ENCODE data around the gene CNTN1.
"Not testable (repeated sequence)": the region's sequence is repeated elsewhere in the genome, so short reads cannot be mapped to it uniquely, and the experiment has no call there.

CNTN1 gene

GRCh38 chr12:40711121-40711520 lies 18.9 kb downstream of the CNTN1 start:
- DNase-seq = no peak

GRCh38 chr12:40714636-40715035 lies 22.4 kb downstream of the CNTN1 start:
- DNase-seq = no peak

GRCh38 chr12:40716037-40716436 lies 23.8 kb downstream of the CNTN1 start:
- no peak for DNase-seq

GRCh38 chr12:40717576-40717975 lies 25.3 kb downstream of the CNTN1 start:
- no peak for DNase-seq

GRCh38 chr12:40718878-40719372 lies 26.7 kb downstream of the CNTN1 start:
- DNase-seq = no peak

- no peak for DNase-seq
Observed at GRCh38 chr12:40723001-40723400, 30.8 kb downstream of the CNTN1 start.

- DNase-seq = no peak
Observed at GRCh38 chr12:40726366-40726765, 34.1 kb downstream of the CNTN1 start.

GRCh38 chr12:40727774-40728483 lies 35.7 kb downstream of the CNTN1 start:
- DNase-seq = no peak

- DNase-seq = no peak
Observed at GRCh38 chr12:40730281-40730680, 38.0 kb downstream of the CNTN1 start.

GRCh38 chr12:40733871-40734270 lies 41.6 kb downstream of the CNTN1 start:
- DNase-seq = no peak

- DNase-seq = no peak
Observed at GRCh38 chr12:40734276-40734675, 42.0 kb downstream of the CNTN1 start.

GRCh38 chr12:40735551-40736230 lies 43.5 kb downstream of the CNTN1 start:
- DNase-seq = no peak

- not testable (repeated sequence) for DNase-seq
Observed at GRCh38 chr12:40737416-40737815, 45.2 kb downstream of the CNTN1 start.

GRCh38 chr12:40738856-40739255 lies 46.6 kb downstream of the CNTN1 start:
- DNase-seq = no peak

GRCh38 chr12:40742041-40742440 lies 49.8 kb downstream of the CNTN1 start:
- DNase-seq = no peak

- DNase-seq = no peak
Observed at GRCh38 chr12:40745386-40745785, 53.1 kb downstream of the CNTN1 start.

GRCh38 chr12:40749863-40750262 lies 57.6 kb downstream of the CNTN1 start:
- DNase-seq = no peak

- no peak for DNase-seq
Observed at GRCh38 chr12:40752011-40752410, 59.8 kb downstream of the CNTN1 start.

- no peak for DNase-seq
Observed at GRCh38 chr12:40760821-40761220, 68.6 kb downstream of the CNTN1 start.

- no peak for DNase-seq
Observed at GRCh38 chr12:40762072-40762471, 69.8 kb downstream of the CNTN1 start.

- no peak for DNase-seq
Observed at GRCh38 chr12:40768125-40768864, 76.1 kb downstream of the CNTN1 start.

GRCh38 chr12:40769846-40770245 lies 77.6 kb downstream of the CNTN1 start:
- DNase-seq = no peak

GRCh38 chr12:40770781-40771180 lies 78.5 kb downstream of the CNTN1 start:
- no peak for DNase-seq

- DNase-seq = no peak
Observed at GRCh38 chr12:40775661-40776060, 83.4 kb downstream of the CNTN1 start.

Data from activated gamma-delta T cell treated with Interleukin-2 at 50 U/mL for 16 hours (primary cell).